NCI-H2196 (cell line): ENCODE measurements around the gene FHIT.
A peak's percentile ranks its signal among the peaks of the same experiment; 100 is the strongest.

Experiments used
- DNase-seq: peaks from one replicate; lab custom pipeline; 2025; ENCODE audit not compliant: unreplicated experiment; lab: John Stamatoyannopoulos, UW

Gene FHIT

DNA sequence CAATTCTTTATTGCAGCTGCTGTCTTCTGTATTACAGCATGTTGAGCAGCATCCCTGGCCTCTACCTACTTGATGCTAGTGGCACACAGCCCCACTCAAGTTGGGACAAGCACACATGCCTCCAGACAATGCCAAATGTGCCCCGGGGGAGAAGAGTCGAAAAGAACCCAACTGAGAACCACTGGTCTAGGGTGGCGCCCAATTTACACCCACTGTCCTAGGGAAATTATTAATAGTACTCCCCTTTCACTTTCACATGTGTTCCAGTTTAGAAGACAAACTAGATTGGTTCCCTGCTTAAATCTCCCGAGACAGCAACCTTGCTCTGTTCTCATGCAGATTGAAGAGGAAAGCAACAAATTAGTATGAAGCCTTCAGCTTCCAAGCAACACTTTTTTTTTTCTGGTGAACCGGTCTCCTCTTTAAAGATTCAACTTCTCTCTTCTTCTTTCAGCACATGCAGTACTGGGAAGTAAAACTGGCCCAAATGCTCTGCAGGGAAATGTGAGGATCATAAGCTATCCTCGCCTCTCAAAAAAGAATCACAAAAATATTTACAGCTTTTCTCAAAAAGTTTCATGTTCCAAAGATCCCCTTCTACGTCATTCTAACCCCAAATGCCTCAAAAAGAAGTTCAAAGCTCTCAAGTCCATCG is 1377.5 kb downstream of the FHIT start:
- DNase-seq: no peak

DNA sequence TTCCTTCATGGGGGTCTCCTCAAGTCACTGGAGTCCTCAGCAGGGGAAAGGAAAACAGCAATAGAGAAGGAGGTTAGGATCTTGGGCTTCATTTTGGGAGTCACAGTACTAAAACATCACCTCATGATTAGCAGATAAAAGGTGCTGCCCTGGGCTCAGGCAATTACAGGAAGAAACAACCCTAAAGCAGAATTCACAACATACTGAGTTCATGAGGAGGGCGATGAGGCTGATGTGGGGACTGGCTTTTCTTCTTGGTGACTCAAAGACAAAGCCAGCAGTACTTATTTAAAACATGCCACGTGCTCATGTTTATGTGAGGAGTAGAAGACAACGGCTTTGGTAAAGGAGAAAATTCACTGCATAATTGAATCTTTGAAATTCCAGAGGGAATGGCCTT is 1379.1 kb downstream of the FHIT start:
- no peak for DNase-seq

DNA sequence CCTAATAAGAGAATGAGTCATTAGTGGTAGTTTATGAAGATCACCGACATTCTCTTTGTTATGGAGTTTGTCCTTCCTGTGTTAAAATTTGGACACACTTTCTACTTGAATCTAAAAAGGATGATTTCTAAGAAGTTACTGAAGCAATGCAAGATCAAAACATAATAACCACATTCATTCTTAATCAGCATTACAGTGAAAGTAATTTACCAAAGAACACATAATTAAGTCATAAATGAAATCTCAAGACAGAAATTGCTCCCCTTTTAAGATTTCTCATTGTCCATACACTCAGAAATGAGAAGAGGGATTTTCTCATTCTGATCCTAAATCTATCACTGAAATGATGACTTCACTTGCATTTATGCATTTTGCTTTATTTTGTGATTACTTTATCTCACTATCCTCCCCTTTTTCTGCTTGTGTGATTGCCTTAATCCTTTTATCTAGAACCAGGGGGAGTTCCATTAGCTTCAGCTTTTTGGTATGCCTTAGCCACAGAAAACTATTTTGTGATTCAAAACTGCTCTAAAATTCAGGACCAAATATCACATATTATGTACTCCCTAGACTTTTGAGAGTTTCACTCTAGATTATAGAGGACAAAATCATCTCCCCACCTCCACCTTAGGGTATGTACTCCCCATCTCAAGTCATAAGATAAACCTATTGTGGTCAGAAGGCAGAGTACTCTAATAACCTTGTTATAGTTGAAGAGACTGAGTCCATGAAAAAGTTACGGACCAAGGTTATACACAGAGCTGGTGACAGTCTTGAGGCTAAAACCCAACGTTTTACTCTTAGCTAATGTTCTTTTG is 1383.9 kb downstream of the FHIT start:
- DNase-seq: no peak

DNA sequence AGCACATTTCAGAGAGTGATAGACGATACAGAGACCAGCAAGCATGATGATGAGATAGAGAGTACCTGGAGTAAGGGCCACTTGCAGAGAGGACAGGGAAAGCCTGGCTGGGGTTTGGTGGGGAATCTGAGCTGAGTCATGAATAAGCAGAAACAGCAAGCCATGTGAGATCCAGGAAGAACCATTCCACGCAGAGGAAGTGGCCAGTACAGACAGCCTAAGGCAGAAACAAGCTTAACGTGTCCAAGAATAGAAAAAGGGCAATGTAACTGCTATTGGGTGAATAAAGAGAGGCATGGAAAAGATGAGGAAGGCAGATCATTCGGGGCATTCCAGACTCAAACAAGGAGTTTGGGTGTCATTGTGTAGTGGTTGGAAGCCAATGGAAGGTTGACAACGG is 1385.2 kb downstream of the FHIT start:
- no peak for DNase-seq

DNA sequence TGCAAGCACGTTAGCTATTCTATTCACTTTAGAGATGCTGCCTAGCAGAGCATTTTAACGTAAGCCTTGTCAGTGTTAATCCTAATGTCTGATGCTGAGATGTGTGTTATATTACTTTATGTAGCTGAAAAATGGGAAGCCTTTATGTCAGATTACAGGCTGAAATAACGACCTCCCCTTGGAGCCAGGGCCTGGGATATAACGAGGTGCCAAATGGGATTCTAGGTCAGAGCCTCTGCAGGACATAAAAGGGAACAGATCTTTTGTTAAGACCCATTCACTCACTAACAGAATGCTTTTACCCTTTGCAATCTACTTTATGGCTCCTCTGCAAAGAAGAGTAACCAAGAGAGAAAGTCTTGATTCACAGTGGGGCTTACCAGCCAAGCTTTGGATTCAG is 1385.9 kb downstream of the FHIT start:
- no peak for DNase-seq

DNA sequence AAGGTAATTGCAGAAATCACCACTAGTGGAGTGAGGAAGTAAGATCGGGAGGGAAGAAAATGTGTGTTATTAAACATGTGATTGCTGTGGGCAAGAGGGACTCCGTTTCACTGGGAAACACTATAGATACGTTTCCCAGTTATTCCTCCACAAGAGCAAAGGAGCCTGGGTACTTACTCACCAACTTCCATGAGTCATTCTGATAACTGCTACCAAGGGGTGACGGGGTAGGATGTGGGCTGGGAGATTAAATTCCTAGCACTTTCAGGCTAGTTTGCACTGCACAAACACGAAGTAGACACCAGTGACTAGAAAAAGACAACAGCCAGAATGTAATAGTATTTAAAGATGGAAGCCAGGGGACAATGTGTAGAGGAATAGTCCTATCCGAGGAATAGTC is 1388.6 kb downstream of the FHIT start:
- DNase-seq: no peak

DNA sequence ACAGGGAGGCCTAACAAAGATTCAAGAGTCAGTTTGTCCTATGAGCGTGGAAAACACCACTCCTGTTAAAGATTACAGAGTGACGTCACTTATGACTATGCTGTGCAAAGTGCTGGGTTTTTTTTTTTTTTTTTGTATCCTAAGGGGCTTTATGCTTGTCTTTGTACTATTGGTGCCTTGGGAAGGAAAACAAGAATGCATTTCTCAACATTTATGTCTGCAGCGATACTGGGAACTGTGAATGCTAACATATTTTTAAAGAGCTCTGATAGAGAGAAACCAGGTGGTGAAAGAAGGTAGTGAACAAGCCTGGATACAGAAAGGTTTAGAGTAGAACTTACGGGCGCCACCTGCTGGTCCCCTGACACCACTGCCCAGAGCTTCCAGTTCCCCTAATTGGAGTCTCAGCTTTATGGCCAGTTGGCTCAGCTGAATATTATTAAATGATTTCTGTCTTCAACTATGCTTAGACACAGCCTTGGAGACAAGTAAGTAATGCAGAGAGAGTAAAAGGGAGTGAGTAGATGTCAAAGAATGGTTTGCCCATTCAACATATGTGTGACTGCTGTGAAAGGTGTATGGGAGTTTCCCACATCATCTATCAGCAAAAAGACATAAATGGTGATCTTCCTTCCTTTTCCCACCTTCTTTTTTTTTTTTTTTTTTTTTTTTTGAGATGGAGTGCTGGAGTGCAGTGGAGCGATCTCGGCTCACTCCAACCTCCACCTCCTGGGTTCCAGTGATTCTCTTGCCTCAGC is 1393.5 kb downstream of the FHIT start:
- peak; percentile 68 for DNase-seq

DNA sequence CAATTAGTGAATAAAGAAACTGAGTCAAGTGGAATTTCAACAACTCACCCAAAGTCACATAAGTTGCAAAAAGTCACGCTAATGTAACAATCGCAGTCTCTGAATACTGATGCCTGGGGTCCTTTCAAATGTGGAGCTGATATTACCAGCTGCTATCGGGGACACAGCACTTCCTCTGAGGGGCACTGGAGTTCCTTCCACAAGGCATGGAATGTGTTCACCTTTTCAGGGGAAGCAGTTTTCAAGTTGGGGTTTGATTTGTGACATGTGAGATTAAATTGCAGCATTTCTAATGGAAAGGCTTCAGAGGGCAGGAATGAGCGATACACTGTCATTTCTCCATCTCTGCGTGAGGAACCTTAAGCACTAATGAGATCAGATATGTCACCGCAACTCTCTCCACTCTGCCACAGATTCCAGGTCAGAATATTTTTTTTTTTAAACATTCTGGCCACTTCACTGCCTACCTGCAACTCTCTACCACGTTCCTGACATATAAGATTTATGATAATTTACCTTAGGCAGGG is 1394.3 kb downstream of the FHIT start:
- no peak for DNase-seq

DNA sequence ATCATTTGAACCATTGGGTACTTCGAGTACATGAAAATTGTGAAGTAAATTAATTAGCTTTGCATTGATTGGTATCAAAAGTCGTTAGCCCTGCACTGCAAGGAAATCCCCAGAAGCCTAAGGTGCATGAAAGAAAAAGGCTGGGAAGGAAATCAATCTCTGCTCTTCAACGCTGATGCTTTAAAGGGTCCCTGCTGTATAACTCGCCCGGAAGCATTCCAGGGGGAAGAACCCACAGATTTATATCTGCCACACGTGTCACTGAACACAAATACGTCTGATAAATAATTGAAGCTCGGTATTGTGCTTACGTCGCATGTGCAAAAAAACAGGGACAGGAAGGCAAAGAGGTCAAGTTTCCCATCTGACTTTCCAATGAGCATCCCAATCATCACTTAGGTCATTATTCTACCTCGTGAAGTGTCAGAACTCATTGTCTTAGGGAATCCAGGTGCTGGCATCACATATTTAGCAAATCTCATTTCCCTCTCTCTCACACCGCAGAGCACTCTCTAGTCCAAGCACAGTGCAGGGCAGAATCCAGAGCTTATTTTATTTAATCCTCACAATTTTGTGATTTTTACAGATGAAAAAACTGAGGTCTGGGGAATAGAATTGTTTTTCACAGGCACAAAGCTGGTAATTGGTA is 1397.1 kb downstream of the FHIT start:
- DNase-seq: no peak

DNA sequence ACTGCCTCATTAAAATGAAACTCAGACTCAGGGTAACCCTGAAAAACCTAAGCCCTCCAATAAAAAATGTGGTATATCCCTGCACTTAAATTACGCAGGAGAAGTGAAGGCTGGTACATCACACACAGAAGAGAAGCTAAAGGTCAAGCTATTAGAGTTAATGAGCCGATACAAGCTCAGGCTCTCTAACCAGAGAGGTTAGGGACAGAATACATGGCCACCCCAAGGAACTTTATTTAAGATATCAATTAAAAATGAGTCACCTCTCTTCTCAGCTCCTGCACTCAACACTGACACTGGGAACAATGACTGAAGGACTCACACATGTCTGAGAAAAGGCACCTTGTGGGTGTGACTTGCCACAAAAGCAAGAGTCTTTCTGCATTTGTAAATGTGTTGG is 1400.8 kb downstream of the FHIT start:
- no peak for DNase-seq

DNA sequence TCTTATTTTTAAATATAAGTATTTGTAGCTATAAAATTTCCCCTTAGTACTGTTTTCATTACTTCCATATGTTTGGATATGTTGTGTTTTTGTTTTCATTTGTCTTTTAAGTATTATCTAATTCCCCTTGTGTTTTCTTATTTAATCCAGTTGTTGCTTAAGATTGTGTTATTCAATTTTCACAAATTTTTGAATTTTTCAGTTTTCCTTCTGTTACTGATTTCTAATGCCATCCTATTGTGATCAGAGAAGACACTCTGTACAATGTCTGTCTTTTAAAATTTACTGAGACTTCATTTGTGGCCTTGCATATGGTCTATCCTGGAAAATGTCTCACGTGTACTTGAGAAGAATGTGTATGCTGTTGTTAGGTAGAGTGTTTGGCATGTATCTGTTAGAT is 1405.9 kb downstream of the FHIT start:
- no peak for DNase-seq

DNA sequence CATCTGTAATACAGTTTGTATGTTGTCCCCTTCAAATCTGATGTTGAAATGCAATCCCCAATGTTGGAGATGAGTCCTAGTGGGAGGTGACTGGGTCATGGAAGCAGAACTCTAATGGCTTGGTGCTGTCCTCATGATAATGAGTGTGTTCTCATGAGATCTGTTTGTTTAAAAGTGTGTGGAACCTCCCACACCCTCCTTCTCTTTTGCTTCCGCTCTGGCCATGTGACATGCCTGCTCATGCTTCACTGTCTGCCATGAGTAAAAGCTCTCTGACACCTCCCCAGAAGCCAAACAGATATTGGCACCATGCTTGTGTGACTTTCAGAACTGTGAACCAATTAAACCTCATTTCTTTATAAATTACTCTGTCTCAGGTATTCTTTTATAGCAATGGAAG is 1407.4 kb downstream of the FHIT start:
- DNase-seq: no peak

DNA sequence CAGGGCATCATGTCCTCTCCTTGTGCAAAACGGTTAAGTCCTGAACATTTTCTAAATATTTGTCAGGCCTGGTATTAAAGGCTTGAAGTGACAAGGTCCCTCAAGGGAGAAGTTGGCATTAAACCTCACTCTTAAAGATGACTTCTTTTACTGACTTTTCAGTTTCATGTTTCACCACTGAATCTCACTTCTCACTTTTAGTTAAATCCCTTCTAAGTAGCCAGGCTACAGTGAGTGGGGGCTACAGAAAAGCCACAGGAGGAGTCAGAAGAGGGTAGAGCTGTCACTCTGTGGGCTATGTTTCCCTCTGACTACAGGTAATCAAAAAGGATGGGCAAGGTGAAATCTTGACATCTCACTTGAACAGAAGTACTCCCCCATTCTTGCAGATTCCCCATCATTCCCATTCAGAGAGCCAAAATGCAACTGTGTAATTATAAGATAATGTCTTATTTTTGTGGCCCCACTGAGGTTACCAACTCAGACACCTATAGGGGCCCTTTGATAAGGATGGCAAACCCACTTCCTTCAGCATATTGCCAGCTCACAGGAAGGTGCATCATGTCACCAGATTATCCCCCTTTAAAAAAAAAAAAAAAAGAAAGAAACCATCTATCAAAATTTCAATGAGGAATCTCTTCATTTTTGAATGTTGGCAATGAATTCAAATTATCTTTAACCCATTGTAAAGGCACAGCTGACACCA is 1411.3 kb downstream of the FHIT start:
- DNase-seq: no peak

DNA sequence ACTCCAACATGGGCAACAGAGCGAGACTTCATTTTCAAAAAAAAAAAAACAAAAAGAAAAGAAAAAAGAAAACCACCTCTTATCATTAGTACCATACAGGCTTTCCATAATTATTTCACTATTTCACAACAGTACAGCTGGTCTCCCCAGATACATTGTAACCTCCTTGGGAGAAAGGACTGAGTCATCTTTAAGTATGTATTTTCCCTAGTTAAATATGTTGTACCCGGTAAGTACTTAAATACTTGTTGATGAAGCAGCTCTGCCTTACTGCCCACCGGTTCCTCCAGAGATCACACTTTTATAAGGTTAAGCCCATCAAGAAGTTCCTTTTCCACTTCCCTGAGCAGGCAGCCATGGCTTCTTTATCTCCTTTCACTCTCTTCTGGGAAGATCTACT is 1412.0 kb downstream of the FHIT start:
- DNase-seq: no peak

DNA sequence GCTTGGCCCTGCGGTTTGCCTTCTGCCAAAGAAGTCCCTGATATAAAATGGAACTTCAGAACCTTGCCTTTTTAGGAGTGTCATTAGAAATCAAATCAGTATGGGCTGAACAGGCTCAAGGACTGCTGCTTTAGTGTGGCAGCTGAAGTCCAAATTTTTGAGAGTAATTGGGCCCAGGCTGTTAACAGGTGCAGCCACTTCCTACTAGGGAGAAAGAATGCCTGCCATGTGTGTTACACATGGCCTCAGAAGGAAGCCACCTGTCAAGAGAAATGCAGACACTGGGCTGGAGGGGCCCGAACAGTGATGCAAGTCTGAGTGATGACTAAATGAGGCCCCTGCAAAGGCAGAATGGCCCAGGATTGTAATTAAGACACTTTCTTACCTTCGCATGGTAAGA is 1414.7 kb downstream of the FHIT start:
- no peak for DNase-seq

DNA sequence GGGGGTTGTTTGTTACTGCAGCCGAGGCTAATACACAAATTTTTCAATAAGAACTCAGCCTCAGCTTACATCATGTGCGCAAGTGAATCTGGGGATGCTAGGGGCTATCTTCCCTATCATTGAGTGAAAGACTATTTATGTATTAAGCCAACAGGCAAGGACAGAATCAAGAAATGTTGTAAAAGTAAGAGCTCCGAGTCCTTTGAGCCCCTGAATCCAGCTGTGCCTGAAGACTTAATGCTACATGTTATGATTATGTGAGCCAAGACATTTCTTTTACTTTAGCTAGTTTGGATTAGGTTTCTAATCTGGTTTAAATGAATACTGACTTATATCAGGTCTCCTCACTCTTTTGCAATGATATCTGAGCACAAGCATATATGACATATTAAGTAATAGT is 1418.5 kb downstream of the FHIT start:
- no peak for DNase-seq

DNA sequence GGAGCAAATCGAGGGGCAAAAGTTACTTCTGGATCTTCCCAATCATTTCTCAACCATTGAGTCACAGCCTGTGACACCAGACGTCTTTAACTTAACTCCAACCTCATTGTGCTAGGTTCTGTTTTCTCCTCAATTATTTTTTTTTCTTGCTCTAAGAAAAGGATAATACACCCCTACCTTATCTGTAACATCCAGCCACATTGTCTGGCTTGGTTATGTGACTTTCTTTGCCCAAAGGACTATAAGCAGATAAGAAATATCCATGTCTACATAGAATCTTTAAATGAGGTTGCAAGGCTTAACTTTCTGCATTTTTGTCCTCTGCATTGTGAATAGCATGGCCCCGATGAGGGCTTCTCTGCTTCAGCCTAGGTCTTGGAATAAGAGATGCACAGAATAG is 1419.0 kb downstream of the FHIT start:
- no peak for DNase-seq

DNA sequence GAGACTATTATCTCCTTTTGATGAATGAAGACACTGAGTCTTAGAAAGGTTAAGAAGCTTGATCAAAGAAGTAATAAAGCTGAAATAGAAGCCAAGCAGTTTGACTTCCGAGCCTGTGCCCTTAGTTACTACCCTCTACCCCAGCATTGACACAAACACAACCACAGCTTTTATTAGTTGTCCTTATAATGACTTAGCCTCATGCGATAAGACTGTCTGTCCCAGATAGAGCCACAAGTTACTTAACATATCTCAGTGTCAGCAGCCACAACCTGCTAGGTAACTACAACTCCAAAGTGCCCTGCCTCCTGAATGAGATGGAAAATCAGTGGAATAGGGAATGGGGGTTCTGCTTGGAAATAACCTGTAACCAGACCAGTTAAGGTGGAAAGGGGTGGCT is 1419.9 kb downstream of the FHIT start:
- no peak for DNase-seq

DNA sequence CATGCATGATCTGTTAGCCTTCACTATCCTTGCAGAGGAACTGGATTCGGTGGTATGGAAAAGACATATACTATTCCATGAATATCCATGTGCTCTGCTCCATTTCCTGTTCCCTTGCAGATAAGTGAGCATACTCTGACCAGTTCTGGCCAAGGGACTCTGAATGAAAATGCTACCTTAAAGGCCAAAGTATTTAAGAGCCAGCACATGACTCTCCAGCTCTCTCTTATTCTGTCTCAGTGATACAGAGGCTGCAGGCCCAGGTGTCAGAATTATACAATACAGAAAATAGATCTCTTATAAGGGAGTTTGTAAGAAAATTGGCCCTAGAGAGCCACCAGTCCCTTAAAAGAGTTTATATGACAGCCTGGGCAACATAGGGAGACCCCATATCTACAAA is 1421.7 kb downstream of the FHIT start:
- no peak for DNase-seq

DNA sequence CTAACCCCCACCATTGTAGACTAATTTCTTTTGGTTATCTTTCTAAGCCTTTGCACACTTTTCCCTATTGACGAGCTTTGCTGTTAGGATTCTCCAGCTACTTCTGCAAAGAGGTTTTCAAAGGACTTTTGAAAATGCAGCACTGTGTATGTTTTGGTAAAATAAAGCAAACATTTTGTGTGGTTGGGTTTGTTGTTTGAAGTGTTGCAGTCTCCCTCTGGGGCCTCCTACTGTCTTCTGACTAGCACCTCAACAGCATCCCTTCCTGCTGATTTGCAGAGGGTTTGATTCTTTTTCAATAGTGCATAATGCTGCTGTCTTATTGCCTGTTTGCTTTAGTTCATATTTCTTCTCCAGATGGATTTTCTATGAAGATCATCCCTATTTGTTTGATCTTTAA is 1426.4 kb downstream of the FHIT start:
- DNase-seq: no peak

DNA sequence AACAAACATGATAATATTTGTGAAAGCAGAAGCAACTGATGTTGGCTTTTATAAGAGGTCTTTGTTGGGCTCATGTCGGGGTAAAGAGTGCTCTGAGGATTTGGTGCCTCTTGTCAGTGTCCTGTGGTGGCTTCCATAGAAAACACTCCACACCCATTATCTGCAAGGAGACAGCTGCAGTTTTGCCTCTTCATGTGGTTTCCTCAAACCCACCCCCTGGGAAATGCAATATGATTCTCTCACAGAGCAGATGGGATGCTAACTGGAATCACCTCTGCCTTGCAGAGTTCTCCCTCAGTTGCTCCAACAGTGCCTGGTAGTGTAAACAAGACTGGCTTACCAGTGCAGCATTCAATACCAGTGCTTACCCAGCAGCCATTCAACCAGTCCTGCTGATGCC is 1430.0 kb downstream of the FHIT start:
- no peak for DNase-seq
